Tibial artery (tissue), 4 donors: ENCODE measurements around the gene DUSP28.

Experiments
- DNase-seq, 2 donors: peaks; one replicate each; pipeline ENCODE4 v3.0.0-alpha.2; 2019
- H3K27ac ChIP-seq, 2 donors: fragments of 200-600 bp; sonication (generic) in 1 of 2; 1 replicate in 1 of 2; 2 replicates in 1 of 2; pipeline ENCODE4 v1.5.1; 2018 to 2019; ENCODE audit warnings: mild to moderate bottlenecking in 1 of 2
- H3K27me3 ChIP-seq, 2 donors: fragments of 200-600 bp; sonication (generic) in 1 of 2; one replicate each; pipeline versions ENCODE4 v1.5.1 to v1.6.0; 2016 to 2019
- H3K36me3 ChIP-seq, 3 donors: fragments of 200-600 bp; sonication (generic) in 2 of 3; one replicate each; pipeline ENCODE4 v1.5.1; 2016 to 2019; ENCODE audit warnings: mild to moderate bottlenecking in 2 of 3
- H3K4me1 ChIP-seq, 4 donors: fragments of 200-600 bp; sonication (generic) in 2 of 4; 1 replicate in 3 of 4; 2 replicates in 1 of 4; pipeline ENCODE4 v1.5.1; 2016 to 2019
- H3K4me3 ChIP-seq, 2 donors: fragments of 200-600 bp; sonication (generic) in 1 of 2; 1 replicate in 1 of 2; 2 replicates in 1 of 2; pipeline ENCODE4 v1.5.1; 2018 to 2019; ENCODE audit warnings: mild to moderate bottlenecking in 2 of 2
- H3K9me3 ChIP-seq, 3 donors: fragments of 200-600 bp; sonication (generic) in 1 of 3; one replicate each; pipeline ENCODE4 v1.5.1; 2016 to 2019
- CTCF ChIP-seq, 2 experiments: fragments of 200-600 bp in 1 of 2; fragments of 450-650 bp in 1 of 2; IDR thresholded peaks; one replicate each; pipeline ENCODE4 v1.5.1; 2017 to 2019; ENCODE audit warnings: antibody characterized with exemption in 2 of 2, mild to moderate bottlenecking in 1 of 2, moderate library complexity in 1 of 2
- intact Hi-C: fragments of 100-400 bp; cut with DNase I; formaldehyde crosslinking; loops from one replicate; pipeline ENCODE4 v1.15.0; 2023; ENCODE audit warnings: low total_unique reads

Gene DUSP28

GRCh38 chr2:240576436-240577205 lies 16.5 kb downstream of the DUSP28 start:
- no peak for TF ChIP-seq CTCF (IDR thresholded peaks at IDR 0.05)

GRCh38 chr2:240577281-240578109 lies 17.3 kb downstream of the DUSP28 start:
- intact Hi-C loops: no loop called here
- TF ChIP-seq CTCF (IDR thresholded peaks at IDR 0.05): no peak
- no peak overlapping the region for H3K27ac ChIP-seq

More at GRCh38 chr2:240576436-240577205, 16.5 kb downstream of the DUSP28 start:
- H3K4me3 ChIP-seq: no peak overlapping the region
- intact Hi-C loops: no loop called here
- no peaks in the 10 kb centered on the region for H3K9me3 ChIP-seq
- peaks cover 21 to 76% (median 66%) of the 10 kb centered on the region in 3 donors for H3K36me3 ChIP-seq
- H3K27ac ChIP-seq: no peak overlapping the region
- H3K27me3 ChIP-seq: no peaks in the 10 kb centered on the region
- H3K4me1 ChIP-seq: peaks cover 0 to 17% (median 10%) of the 10 kb centered on the region in 4 donors
- no peak for DNase-seq

GRCh38 chr2:240578110-240578450 lies 17.9 kb downstream of the DUSP28 start:
- Histone ChIP-seq H3K27me3 (no peaks in the 10 kb centered on the region), H3K4me1 (peaks cover 0 to 16% (median 9%) of the 10 kb centered on the region in 4 donors), H3K36me3 (peaks cover 21 to 64% (median 60%) of the 10 kb centered on the region in 3 donors), H3K27ac (no peak overlapping the region), H3K9me3 (no peaks in the 10 kb centered on the region), H3K4me3 (no peak overlapping the region)
- no peak for TF ChIP-seq CTCF (IDR thresholded peaks at IDR 0.05)
- DNase-seq: no peak
- intact Hi-C loops: no loop called here

More at GRCh38 chr2:240577281-240578109, 17.3 kb downstream of the DUSP28 start:
- no peak for DNase-seq
- peaks cover 0 to 16% (median 9%) of the 10 kb centered on the region in 4 donors for H3K4me1 ChIP-seq
- no peak overlapping the region for H3K4me3 ChIP-seq
- H3K36me3 ChIP-seq: peaks cover 21 to 70% (median 63%) of the 10 kb centered on the region in 3 donors
- no peaks in the 10 kb centered on the region for H3K27me3 ChIP-seq
- no peaks in the 10 kb centered on the region for H3K9me3 ChIP-seq

- no peaks in the 10 kb centered on the region for H3K27me3 ChIP-seq
- H3K9me3 ChIP-seq: no peaks in the 10 kb centered on the region
- no peak for DNase-seq
- no peak overlapping the region for H3K27ac ChIP-seq
- peaks cover 0 to 16% (median 9%) of the 10 kb centered on the region in 4 donors for H3K4me1 ChIP-seq
- no peak for TF ChIP-seq CTCF (IDR thresholded peaks at IDR 0.05)
- peaks cover 21 to 60% (median 58%) of the 10 kb centered on the region in 3 donors for H3K36me3 ChIP-seq
- intact Hi-C loops: no loop called here
- H3K4me3 ChIP-seq: no peak overlapping the region
Measured at GRCh38 chr2:240578488-240578887, 18.3 kb downstream of the DUSP28 start.

- intact Hi-C loops: no loop called here
- no peaks in the 10 kb centered on the region for H3K27me3 ChIP-seq
- peaks cover 21 to 52% (median 51%) of the 10 kb centered on the region in 3 donors for H3K36me3 ChIP-seq
- no peak overlapping the region for H3K4me3 ChIP-seq
- no peak for DNase-seq
- no peak for TF ChIP-seq CTCF (IDR thresholded peaks at IDR 0.05)
- peak overlapping the region in 1 of 2 donors; percentile 51 for H3K27ac ChIP-seq
- no peaks in the 10 kb centered on the region for H3K9me3 ChIP-seq
- H3K4me1 ChIP-seq: peaks cover 0 to 22% (median 12%) of the 10 kb centered on the region in 4 donors
Measured at GRCh38 chr2:240579071-240579762, 19.1 kb downstream of the DUSP28 start.
